ENCODE results near the gene MTERF2. TPM values are rescaled to one million over a fixed set of nuclear protein-coding genes. Genes with fewer than 3 reads are reported as not detected.

MTERF2 gene
- total and polyA plus RNA-seq, 2 of the 13 experiments (the other 11 are each of a cell fraction or from before 2014, with no cell fraction given): 8.0 to 11.6 TPM

GRCh38 chr12:106986625-106987389 is at the start of gene MTERF2 (continued):
- TF ChIP-seq YEATS4 (CRISPR knock-in tag; IDR thresholded peaks at IDR 0.05; ENCODE audit: borderline replicate concordance) (peak; percentile 74; the same call in 1 of the 2 replicates), CC2D1A (CRISPR knock-in tag; IDR thresholded peaks at IDR 0.05) (no peak), ZNF792 (CRISPR knock-in tag; IDR thresholded peaks at IDR 0.05) (peak; percentile 70), ZBTB4 (CRISPR knock-in tag; IDR thresholded peaks at IDR 0.05; ENCODE audit: borderline replicate concordance) (no peak), ZNF747 (CRISPR knock-in tag; IDR thresholded peaks at IDR 0.05; ENCODE audit: borderline replicate concordance) (0 out of 2 replicates have a peak, but pooled peaks have one; percentile 21), CREM (IDR thresholded peaks at IDR 0.05) (no peak; the same call in 1 of the 2 replicates), CREM (CRISPR knock-in tag; IDR thresholded peaks at IDR 0.05) (no peak), HCFC1 (IDR thresholded peaks at IDR 0.05; ENCODE audit: low read depth, low read length) (no peak; the same call in 1 of the 2 replicates), ZNF674 (CRISPR knock-in tag; IDR thresholded peaks at IDR 0.05; ENCODE audit: low read depth) (no peak), NR2C2 (CRISPR knock-in tag; IDR thresholded peaks at IDR 0.05; ENCODE audit: borderline replicate concordance) (peak; percentile 34), ZBTB14 (CRISPR knock-in tag; IDR thresholded peaks at IDR 0.05) (no peak), HNF4G (IDR thresholded peaks at IDR 0.05; ENCODE audit: borderline replicate concordance, low read depth, low read length) (peak; percentile 17; the same call in 1 of the 2 replicates), HNF4G (CRISPR knock-in tag; IDR thresholded peaks at IDR 0.05; ENCODE audit: borderline replicate concordance, low read depth) (no peak), RBM39 (IDR thresholded peaks at IDR 0.05; ENCODE audit: low read depth, low read length, poor library complexity, severe bottlenecking) (peak; percentile 47), KAT2B (IDR thresholded peaks at IDR 0.05; ENCODE audit: borderline replicate concordance, low read depth, low read length) (no peak), ZBTB7B (CRISPR knock-in tag; IDR thresholded peaks at IDR 0.05) (no peak), ZNF451 (CRISPR knock-in tag; IDR thresholded peaks at IDR 0.05) (0 out of 2 replicates have a peak, but pooled peaks have one; percentile 69), RXRA (CRISPR knock-in tag; IDR thresholded peaks at IDR 0.05) (peak; percentile 57; the same call in 1 of the 2 replicates), ZNF782 (CRISPR knock-in tag; IDR thresholded peaks at IDR 0.05; ENCODE audit: borderline replicate concordance) (peak; percentile 92), RARG (CRISPR knock-in tag; IDR thresholded peaks at IDR 0.05; ENCODE audit: low read depth) (no peak)
- TF ChIP-seq, protein P1, sequence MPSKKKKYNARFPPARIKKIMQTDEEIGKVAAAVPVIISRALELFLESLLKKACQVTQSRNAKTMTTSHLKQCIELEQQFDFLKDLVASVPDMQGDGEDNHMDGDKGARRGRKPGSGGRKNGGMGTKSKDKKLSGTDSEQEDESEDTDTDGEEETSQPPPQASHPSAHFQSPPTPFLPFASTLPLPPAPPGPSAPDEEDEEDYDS (CRISPR knock-in tag; IDR thresholded peaks at IDR 0.05): peak; percentile 81
